GM21576 (cell line): ENCODE results near the gene AMDHD2.
"Not testable (repeated sequence)": the region's sequence is repeated elsewhere in the genome, so short reads cannot be mapped to it uniquely, and the experiment has no call there.

ENCODE experiments used
- ATAC-seq: cut with Tn5 transposase; IDR thresholded peaks from one replicate; pipeline ENCODE4 v1.9.1; 2021; ENCODE audit warnings: mild to moderate bottlenecking, moderate library complexity; ENCODE audit not compliant: unreplicated experiment

Gene AMDHD2

GRCh38 chr16:2520097-2520783 is at the start of gene AMDHD2:
Gene AMDHD2, plus strand, starts transcription at chr16:2520371. Its CDS starts 88 bp downstream, at chr16:2520459.
- ATAC-seq: no peak

GRCh38 chr16:2470603-2471015 is 49.6 kb upstream of the AMDHD2 start:
- no peak for ATAC-seq

GRCh38 chr16:2471016-2471652 is 49.0 kb upstream of the AMDHD2 start, which contains the start of gene NTN3:
Gene NTN3, plus strand, starts transcription at chr16:2471297. Its CDS starts 405 bp downstream, at chr16:2471702.
- no peak for ATAC-seq

GRCh38 chr16:2471653-2472487 is 48.3 kb upstream of the AMDHD2 start:
- no peak for ATAC-seq

- no peak for ATAC-seq
These were observed 47.7 kb upstream of the AMDHD2 start for GRCh38 chr16:2472488-2472864.

GRCh38 chr16:2472885-2473445 is 47.2 kb upstream of the AMDHD2 start:
- no peak for ATAC-seq

- no peak for ATAC-seq
These were observed 46.7 kb upstream of the AMDHD2 start for GRCh38 chr16:2473446-2473926.

GRCh38 chr16:2473999-2474876 is 45.9 kb upstream of the AMDHD2 start:
- ATAC-seq: no peak

GRCh38 chr16:2474877-2475412 is 45.2 kb upstream of the AMDHD2 start, which contains the start of gene TBC1D24:
Gene TBC1D24, plus strand, starts transcription at chr16:2475127. Its CDS starts 21,022 bp downstream, at chr16:2496149.
- peak; percentile 54 for ATAC-seq

GRCh38 chr16:2475413-2476344 is 44.5 kb upstream of the AMDHD2 start:
- no peak for ATAC-seq

GRCh38 chr16:2476345-2476720 is 43.8 kb upstream of the AMDHD2 start:
- ATAC-seq: no peak

GRCh38 chr16:2476741-2477140 is 43.4 kb upstream of the AMDHD2 start:
- ATAC-seq: no peak

- ATAC-seq: no peak
These were observed 42.8 kb upstream of the AMDHD2 start for GRCh38 chr16:2477327-2477726.

GRCh38 chr16:2478279-2478678 is 41.9 kb upstream of the AMDHD2 start:
- no peak for ATAC-seq

GRCh38 chr16:2479996-2480395 is 40.2 kb upstream of the AMDHD2 start:
- ATAC-seq: not testable (repeated sequence)

- no peak for ATAC-seq
These were observed 39.2 kb upstream of the AMDHD2 start for GRCh38 chr16:2480948-2481347.

GRCh38 chr16:2481676-2482075 is 38.5 kb upstream of the AMDHD2 start:
- no peak for ATAC-seq

GRCh38 chr16:2482249-2482648 is 37.9 kb upstream of the AMDHD2 start:
- ATAC-seq: no peak
